ENCODE measurements around the gene GNPAT. TPM values are rescaled to one million over a fixed set of nuclear protein-coding genes. Genes with fewer than 3 reads are reported as not detected.

The GNPAT gene
- total RNA-seq (2021) = 21.8 and 22.3 TPM in 2 replicates
- percentile 66 among the genes with signal in this experiment for Bru-seq, nascent RNA
- BruChase-seq, experiment 1, labeled RNA remaining after a 2-hour chase = percentile 78 among the genes with signal in this experiment
- BruChase-seq, experiment 2, labeled RNA remaining after a 6-hour chase = percentile 70 among the genes with signal in this experiment
- long read RNA-seq, transcript GNPAT-201 (16 exons, 2,643 nt) = major isoform, 38 of 58 reads
- long read RNA-seq, partial matches to known transcripts = 3 of 58 reads
- long read RNA-seq, other reads (novel, unspliced or antisense) = 15 of 58 reads

GRCh38 chr1:231240883-231241735 lies at the start of gene GNPAT:
GNPAT (plus strand) TSS chr1:231241212; CDS start chr1:231241379, 167 bp downstream.
- Histone ChIP-seq H3K27me3 (ENCODE audit: insufficient read depth, low read depth) (no peaks in the 10 kb centered on the region), H2AFZ (peak within 1 kb of the TSS; percentile 100), H3K9me3 (ENCODE audit: insufficient read depth, low read depth) (no peaks in the 10 kb centered on the region), H3K4me3 (peak within 1 kb of the TSS; percentile 98), H3K4me1 (replicated peaks; ENCODE audit: insufficient read depth) (peaks cover 19% of the 10 kb centered on the region), H3K9me2 (ENCODE audit: insufficient read depth) (no peaks in the 10 kb centered on the region), H3K79me2 (ENCODE audit: low read depth) (peaks cover 60% of the 10 kb centered on the region), H3F3A (ENCODE audit: insufficient read depth, low read depth) (no peaks in the 10 kb centered on the region), H3K27ac (peak within 1 kb of the TSS; percentile 46; the same call in 1 of the 2 replicates), H4K20me1 (ENCODE audit: insufficient read depth) (no peaks in the 10 kb centered on the region), H3K36me3 (ENCODE audit: low read depth) (peaks cover 25% of the 10 kb centered on the region), H3K4me2 (peak within 1 kb of the TSS; percentile 92)
- intact Hi-C loops (cut with micrococcal nuclease; ENCODE audit: unreplicated experiment) = loop anchor here (1.0 to 5.0 kb wide), 3 partner anchors 30 to 286 kb away; partner anchors contain the start of gene TSNAX
- POLR2A ChIA-PET (ENCODE audit: unreplicated experiment) = interaction anchor here (0.6 to 0.9 kb wide), 3 partner anchors 13 to 372 kb away, joined by 4 to 15 read pairs (median 4); partner anchors contain the start of genes EXOC8 and SPRTN
- no peak for TF ChIP-seq EZH2 (IDR thresholded peaks at IDR 0.05; ENCODE audit: low read depth)
- no peak for TF ChIP-seq CTCF (conservative IDR thresholded peaks at IDR 0.05)
- BruUV-seq (replicated peaks) = TSS peak; percentile 70
- peak; percentile 75 to 89 for DNase-seq
- CTCF ChIA-PET = interaction anchor here (0.7 kb wide), 1 partner anchor 156 kb away, joined by 4 read pairs; no protein-coding TSS in a partner anchor

DNA sequence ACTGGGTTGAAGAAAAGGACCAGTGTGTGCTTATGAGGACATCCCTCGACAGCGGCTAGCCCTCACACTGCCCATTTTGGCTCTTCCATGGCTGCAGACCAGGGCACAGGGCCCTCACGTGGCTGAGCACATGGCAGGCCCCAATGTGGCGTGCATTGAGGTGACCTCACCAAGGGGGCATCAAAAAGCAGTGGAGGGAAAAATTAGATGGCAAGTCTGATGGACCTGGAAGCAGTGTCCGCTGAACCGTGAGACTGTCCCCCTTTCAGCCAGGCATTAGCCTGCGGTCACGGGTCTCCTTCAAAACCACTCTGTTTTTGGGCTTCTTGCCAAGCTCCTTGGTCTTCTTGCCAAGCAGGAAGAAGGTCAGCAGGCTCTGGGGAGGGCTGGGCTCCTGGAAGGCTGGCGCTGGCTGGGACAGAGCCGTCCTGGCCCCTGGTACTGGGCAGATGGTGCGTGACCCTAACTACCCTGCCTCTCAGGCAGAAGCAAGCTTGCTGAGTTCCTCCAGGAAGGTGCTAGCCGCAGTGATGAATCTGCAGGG lies 48.3 kb upstream of the GNPAT start:
- H4K20me1 ChIP-seq (ENCODE audit: insufficient read depth) = no peaks in the 10 kb centered on the region
- H3K4me2 ChIP-seq = 0 out of 2 replicates have a peak overlapping the region, but pooled peaks have one; percentile 11
- no peaks in the 10 kb centered on the region for H3K79me2 ChIP-seq (ENCODE audit: low read depth)
- H3F3A ChIP-seq (ENCODE audit: insufficient read depth, low read depth) = no peaks in the 10 kb centered on the region
- TF ChIP-seq CTCF (conservative IDR thresholded peaks at IDR 0.05) (no peak), EZH2 (IDR thresholded peaks at IDR 0.05; ENCODE audit: low read depth) (no peak)
- H2AFZ ChIP-seq = no peak overlapping the region
- peaks cover 96% of the 10 kb centered on the region for H3K27me3 ChIP-seq (ENCODE audit: insufficient read depth, low read depth)
- BruUV-seq (replicated peaks) = no TSS peak
- no peaks in the 10 kb centered on the region for H3K36me3 ChIP-seq (ENCODE audit: low read depth)
- POLR2A ChIA-PET (ENCODE audit: unreplicated experiment) = interaction anchor here (0.5 kb wide), 1 partner anchor 218 kb away, joined by 3 read pairs; no protein-coding TSS in a partner anchor
- DNase-seq = peak; percentile 38 to 53
- CTCF ChIA-PET = interaction anchor here (0.6 kb wide), 1 partner anchor 102 kb away, joined by 4 read pairs; no protein-coding TSS in a partner anchor
- no peaks in the 10 kb centered on the region for H3K9me3 ChIP-seq (ENCODE audit: insufficient read depth, low read depth)
- 0 out of 2 replicates have a peak, but pooled peaks cover 5% of the 10 kb centered on the region for H3K4me1 ChIP-seq (replicated peaks; ENCODE audit: insufficient read depth)
- H3K9me2 ChIP-seq (ENCODE audit: insufficient read depth) = no peaks in the 10 kb centered on the region
- no peak overlapping the region for H3K4me3 ChIP-seq
- no peak overlapping the region for H3K27ac ChIP-seq
- intact Hi-C loops (cut with micrococcal nuclease; ENCODE audit: unreplicated experiment) = no loop called here

- no peaks in the 10 kb centered on the region for H3F3A ChIP-seq (ENCODE audit: insufficient read depth, low read depth)
- no peaks in the 10 kb centered on the region for H4K20me1 ChIP-seq (ENCODE audit: insufficient read depth)
- DNase-seq = no peak
- H3K79me2 ChIP-seq (ENCODE audit: low read depth) = no peaks in the 10 kb centered on the region
- H3K4me3 ChIP-seq = no peak overlapping the region
- intact Hi-C loops (cut with micrococcal nuclease; ENCODE audit: unreplicated experiment) = no loop called here
- H3K4me2 ChIP-seq = no peak overlapping the region
- POLR2A ChIA-PET (ENCODE audit: unreplicated experiment) = no interaction called here
- no peaks in the 10 kb centered on the region for H3K36me3 ChIP-seq (ENCODE audit: low read depth)
- TF ChIP-seq CTCF (conservative IDR thresholded peaks at IDR 0.05) = no peak
- no peak for TF ChIP-seq EZH2 (IDR thresholded peaks at IDR 0.05; ENCODE audit: low read depth)
- H3K27ac ChIP-seq = no peak overlapping the region
- H3K4me1 ChIP-seq (replicated peaks; ENCODE audit: insufficient read depth) = 0 out of 2 replicates have a peak, but pooled peaks cover 5% of the 10 kb centered on the region
- no TSS peak for BruUV-seq (replicated peaks)
- no peaks in the 10 kb centered on the region for H3K9me2 ChIP-seq (ENCODE audit: insufficient read depth)
- H2AFZ ChIP-seq = no peak overlapping the region
- peaks cover 91% of the 10 kb centered on the region for H3K27me3 ChIP-seq (ENCODE audit: insufficient read depth, low read depth)
- CTCF ChIA-PET = no interaction called here
- no peaks in the 10 kb centered on the region for H3K9me3 ChIP-seq (ENCODE audit: insufficient read depth, low read depth)
Measured at GRCh38 chr1:231193710-231194340, 47.2 kb upstream of the GNPAT start.
